Measurements from ENCODE around the gene SLC36A3. TPM values are rescaled to one million over a fixed set of nuclear protein-coding genes. Genes with fewer than 3 reads are reported as not detected.

SLC36A3 gene
- total RNA-seq, 1 donor from 2014 or later, result not detected

DNA sequence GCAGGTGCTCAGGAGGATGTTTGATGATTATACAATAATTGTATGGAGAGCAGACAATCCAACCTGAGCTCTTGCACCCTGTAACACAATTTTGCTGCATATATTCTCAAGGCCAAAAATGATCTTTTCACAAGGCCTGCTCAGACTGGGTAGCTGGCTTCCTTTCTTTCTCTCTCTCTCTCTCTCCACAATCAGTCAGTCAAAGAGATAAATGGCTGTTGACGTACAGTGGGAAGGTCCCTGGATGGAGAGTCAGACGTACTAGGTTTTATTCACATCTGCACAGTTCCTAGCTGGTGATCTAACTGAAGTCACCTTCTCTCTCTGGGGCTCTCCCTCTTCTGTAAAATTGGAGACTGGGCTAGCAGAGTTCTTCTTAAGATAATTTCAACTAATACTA is 24.0 kb upstream of the SLC36A3 start:
- H3K4me3 ChIP-seq (ENCODE audit: low read depth, low read length), result no peak overlapping the region
- no peak for TF ChIP-seq CTCF (IDR thresholded peaks at IDR 0.05; ENCODE audit: insufficient read depth, low read length, poor library complexity, severe bottlenecking)
- H3K36me3 ChIP-seq (ENCODE audit: control insufficient read depth, insufficient read depth, low read length), result no peaks in the 10 kb centered on the region

GRCh38 chr5:151326266-151326665 is 22.7 kb upstream of the SLC36A3 start:
- Histone ChIP-seq H3K36me3 (ENCODE audit: control insufficient read depth, insufficient read depth, low read length) (no peaks in the 10 kb centered on the region), H3K27me3 (ENCODE audit: control insufficient read depth, insufficient read depth, low read length) (no peaks in the 10 kb centered on the region), H3K4me3 (ENCODE audit: low read depth, low read length) (no peak overlapping the region)
- DNase-seq (ENCODE audit: low read depth), result no peak
- TF ChIP-seq CTCF (IDR thresholded peaks at IDR 0.05; ENCODE audit: insufficient read depth, low read length, poor library complexity, severe bottlenecking), result no peak

More for the DNA sequence above, 24.0 kb upstream of the SLC36A3 start:
- no peaks in the 10 kb centered on the region for H3K27me3 ChIP-seq (ENCODE audit: control insufficient read depth, insufficient read depth, low read length)
- no peak for DNase-seq (ENCODE audit: low read depth)

GRCh38 chr5:151320481-151320880 is 16.9 kb upstream of the SLC36A3 start:
- Histone ChIP-seq H3K36me3 (ENCODE audit: control insufficient read depth, insufficient read depth, low read length) (no peaks in the 10 kb centered on the region), H3K27me3 (ENCODE audit: control insufficient read depth, insufficient read depth, low read length) (no peaks in the 10 kb centered on the region), H3K4me3 (ENCODE audit: low read depth, low read length) (no peak overlapping the region)
- DNase-seq (ENCODE audit: low read depth), result no peak
- no peak for TF ChIP-seq CTCF (IDR thresholded peaks at IDR 0.05; ENCODE audit: insufficient read depth, low read length, poor library complexity, severe bottlenecking)

DNA sequence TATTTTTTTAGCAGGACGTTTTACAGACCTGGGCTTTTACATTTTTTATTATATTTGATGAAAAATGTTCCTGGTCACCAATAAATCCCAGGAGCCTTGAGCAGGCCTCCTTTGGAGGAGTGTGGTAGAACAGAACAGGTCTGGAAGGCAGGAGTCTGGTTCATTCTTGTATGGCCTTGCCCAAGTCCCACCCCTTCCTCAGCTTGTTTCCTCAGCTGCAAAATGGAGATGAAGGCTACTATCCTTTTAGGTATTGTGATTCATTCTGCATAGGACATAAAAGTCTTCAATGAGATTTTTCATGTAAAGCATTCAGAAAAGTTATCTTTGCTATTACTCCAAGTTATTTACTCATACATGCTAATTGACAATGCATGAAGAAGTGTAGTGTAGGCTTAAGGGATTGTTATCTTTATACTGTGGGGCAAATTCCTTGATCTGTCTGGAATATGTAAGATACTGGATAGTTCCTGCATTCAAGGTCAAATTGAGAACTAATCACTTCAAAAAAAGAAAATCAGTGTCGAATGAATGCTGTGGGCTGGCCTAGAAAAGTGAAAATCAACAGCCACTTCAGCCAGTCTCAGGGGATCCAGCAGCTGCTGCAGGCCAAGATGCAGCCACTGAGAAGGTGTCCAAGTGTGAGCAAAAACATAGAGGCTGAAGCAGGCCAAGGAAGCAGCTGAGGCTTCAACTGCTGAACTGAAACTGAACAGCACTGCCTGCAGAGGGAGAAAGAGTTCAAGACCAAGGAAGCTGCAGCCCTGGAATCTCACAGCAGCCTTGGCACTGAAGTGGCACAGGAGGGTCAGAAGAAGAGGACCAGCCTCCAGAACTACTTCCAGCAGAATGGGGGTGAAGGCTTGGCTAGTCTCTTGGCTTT is 15.5 kb upstream of the SLC36A3 start:
- Histone ChIP-seq H3K36me3 (ENCODE audit: control insufficient read depth, insufficient read depth, low read length) (no peaks in the 10 kb centered on the region), H3K27me3 (ENCODE audit: control insufficient read depth, insufficient read depth, low read length) (no peaks in the 10 kb centered on the region), H3K4me3 (ENCODE audit: low read depth, low read length) (no peak overlapping the region)
- TF ChIP-seq CTCF (IDR thresholded peaks at IDR 0.05; ENCODE audit: insufficient read depth, low read length, poor library complexity, severe bottlenecking), result no peak
- no peak for DNase-seq (ENCODE audit: low read depth)

DNA sequence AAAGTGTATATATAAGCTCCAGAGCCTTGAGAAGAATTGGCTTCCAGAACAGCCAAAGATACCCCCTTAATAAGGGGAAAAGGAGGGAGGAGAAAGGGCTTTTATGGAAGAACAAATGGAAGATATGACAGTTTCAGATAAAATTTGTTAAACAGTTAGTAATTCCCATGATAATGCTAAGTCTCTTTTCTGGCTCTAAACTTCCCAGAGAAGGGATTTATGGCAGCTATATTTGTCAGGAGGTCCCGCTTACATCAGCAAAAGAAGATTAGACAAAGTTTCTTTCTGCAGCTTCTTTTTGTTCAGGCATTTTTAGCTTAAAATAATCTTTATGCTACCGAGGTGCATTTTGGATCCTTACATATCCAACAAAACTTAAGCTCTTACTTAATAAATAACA is 14.3 kb upstream of the SLC36A3 start:
- Histone ChIP-seq H3K36me3 (ENCODE audit: control insufficient read depth, insufficient read depth, low read length) (no peaks in the 10 kb centered on the region), H3K27me3 (ENCODE audit: control insufficient read depth, insufficient read depth, low read length) (no peaks in the 10 kb centered on the region), H3K4me3 (ENCODE audit: low read depth, low read length) (no peak overlapping the region)
- DNase-seq (ENCODE audit: low read depth), result no peak
- no peak for TF ChIP-seq CTCF (IDR thresholded peaks at IDR 0.05; ENCODE audit: insufficient read depth, low read length, poor library complexity, severe bottlenecking)

All from kidney epithelial cell (primary cell).